ENCODE measurements around the gene CEP112. TPM values are rescaled to one million over a fixed set of nuclear protein-coding genes. Genes with fewer than 3 reads are reported as not detected.

Gene CEP112
- total and polyA plus RNA-seq, 2 of the 4 experiments (the other 2 are of a cell fraction) = 2.5 to 5.6 TPM

GRCh38 chr17:65956814-65957213 lies 235.1 kb downstream of the CEP112 start:
- WGBS, 2 experiments (ENCODE audit: extremely low coverage in 2 of 2, insufficient read length in 1 of 2) = no CpG with 5 or more reads among the region's 1 CpG
- DNase-seq = peak; percentile 28
- TF ChIP-seq POLR2A (IDR thresholded peaks at IDR 0.05; ENCODE audit: low read depth, low read length) (no peak), USF2 (IDR thresholded peaks at IDR 0.05; ENCODE audit: low read depth, low read length) (no peak), MAZ (IDR thresholded peaks at IDR 0.05; ENCODE audit: borderline replicate concordance, low read depth, low read length) (no peak), RFX5 (IDR thresholded peaks at IDR 0.05; ENCODE audit: low read depth, low read length) (no peak), RCOR1 (IDR thresholded peaks at IDR 0.05; ENCODE audit: insufficient replicate concordance, low read length) (no peak), ELK1 (IDR thresholded peaks at IDR 0.05; ENCODE audit: borderline replicate concordance, low read depth, low read length) (no peak), CEBPB (IDR thresholded peaks at IDR 0.05; ENCODE audit: low read depth, low read length) (no peak), FOS (IDR thresholded peaks at IDR 0.05; ENCODE audit: low read depth, low read length) (no peak), MAFK (IDR thresholded peaks at IDR 0.05; ENCODE audit: low read depth, low read length) (no peak), RAD21 (IDR thresholded peaks at IDR 0.05; ENCODE audit: low read length) (no peak), BHLHE40 (IDR thresholded peaks at IDR 0.05; ENCODE audit: low read depth, low read length) (no peak), CHD1 (IDR thresholded peaks at IDR 0.05; ENCODE audit: low read depth, low read length) (no peak), NFE2L2 (IDR thresholded peaks at IDR 0.05; ENCODE audit: low read depth, low read length) (no peak), SMC3 (IDR thresholded peaks at IDR 0.05; ENCODE audit: low read depth, low read length) (no peak), CTCF (conservative IDR thresholded peaks at IDR 0.05; ENCODE audit: low read depth, low read length) (no peak)
- H3K4me2 ChIP-seq (ENCODE audit: low read depth, low read length) = no peak overlapping the region
- no peak overlapping the region for H2BK5ac ChIP-seq (ENCODE audit: low read depth, low read length, poor library complexity, severe bottlenecking)
- H3K18ac ChIP-seq (ENCODE audit: low read depth, low read length) = no peak overlapping the region
- H3K36me3 ChIP-seq (ENCODE audit: control insufficient read depth, insufficient read depth, low read length) = peaks cover 2% of the 10 kb centered on the region; the same call in 1 of the 2 replicates
- no peak for ATAC-seq (ENCODE audit: low read depth)
- intact Hi-C loops (cut with micrococcal nuclease) = no loop called here
- no peak overlapping the region for H4K91ac ChIP-seq (ENCODE audit: insufficient read depth, low read depth, low read length)
- no peak overlapping the region for H3K14ac ChIP-seq (replicated peaks; ENCODE audit: low read depth, low read length)
- no peak overlapping the region for H4K8ac ChIP-seq (ENCODE audit: low read depth in 2 of 2, low read length in 2 of 2)
- no peaks in the 10 kb centered on the region for H4K20me1 ChIP-seq (ENCODE audit: insufficient read depth, low read length)
- H3K4ac ChIP-seq (ENCODE audit: low read depth, low read length) = no peak overlapping the region
- H3K23ac ChIP-seq (ENCODE audit: low read depth, low read length) = no peak overlapping the region
- H2AK5ac ChIP-seq (ENCODE audit: low read depth, low read length) = no peak overlapping the region
- BruUV-seq (replicated peaks) = no TSS peak
- dilution Hi-C loops (cut with HindIII; ENCODE audit: low sequenced_read_pairs, unreplicated experiment) = no loop called here
- H3K9me3 ChIP-seq (ENCODE audit: control insufficient read depth, insufficient read depth, low read length) = peaks cover 8% of the 10 kb centered on the region; the same call in 1 of the 2 replicates
- POLR2A ChIA-PET (ENCODE audit: unreplicated experiment) = interaction anchor here (0.6 kb wide), 1 partner anchor 535 kb away, joined by 3 read pairs; no protein-coding TSS in a partner anchor
- no peaks in the 10 kb centered on the region for H3K27me3 ChIP-seq (ENCODE audit: control insufficient read depth, insufficient read depth, low read length)
- H2BK20ac ChIP-seq (ENCODE audit: low read depth, low read length) = no peak overlapping the region
- H3K9me1 ChIP-seq (ENCODE audit: insufficient read depth, low read length) = no peaks in the 10 kb centered on the region
- no peak overlapping the region for H2AK9ac ChIP-seq (replicated peaks; ENCODE audit: low read depth, low read length, poor library complexity)
- H3K4me3 ChIP-seq (ENCODE audit: insufficient read depth, low read depth, low read length) = no peak overlapping the region
- no peak overlapping the region for H3K56ac ChIP-seq (ENCODE audit: extremely low read depth, insufficient read depth, low read length)
- in situ Hi-C loops (cut with MboI; ENCODE audit: low sequenced_read_pairs) = no loop called here
- H2BK120ac ChIP-seq (ENCODE audit: low read depth, low read length) = no peak overlapping the region
- no peak overlapping the region for H2BK15ac ChIP-seq (ENCODE audit: low read depth, low read length)
- no peak overlapping the region for H3K27ac ChIP-seq (ENCODE audit: insufficient read depth, low read length)
- CTCF ChIA-PET = interaction anchor here (0.6 kb wide), 1 partner anchor 163 kb away, joined by 3 read pairs; no protein-coding TSS in a partner anchor
- H3K4me1 ChIP-seq (ENCODE audit: control insufficient read depth, insufficient read depth, low read length) = no peaks in the 10 kb centered on the region
- no peak overlapping the region for H2AFZ ChIP-seq (replicated peaks; ENCODE audit: low read length, poor library complexity)
- no peaks in the 10 kb centered on the region for H3K79me1 ChIP-seq (ENCODE audit: low read depth in 1 of 2, low read length in 2 of 2)
- H4K5ac ChIP-seq (ENCODE audit: low read depth, low read length) = no peak overlapping the region
- no peak overlapping the region for H3K9ac ChIP-seq (ENCODE audit: low read depth, low read length)

All from IMR-90 (cell line).